Measurements from ENCODE around the gene CDH13.

DNA sequence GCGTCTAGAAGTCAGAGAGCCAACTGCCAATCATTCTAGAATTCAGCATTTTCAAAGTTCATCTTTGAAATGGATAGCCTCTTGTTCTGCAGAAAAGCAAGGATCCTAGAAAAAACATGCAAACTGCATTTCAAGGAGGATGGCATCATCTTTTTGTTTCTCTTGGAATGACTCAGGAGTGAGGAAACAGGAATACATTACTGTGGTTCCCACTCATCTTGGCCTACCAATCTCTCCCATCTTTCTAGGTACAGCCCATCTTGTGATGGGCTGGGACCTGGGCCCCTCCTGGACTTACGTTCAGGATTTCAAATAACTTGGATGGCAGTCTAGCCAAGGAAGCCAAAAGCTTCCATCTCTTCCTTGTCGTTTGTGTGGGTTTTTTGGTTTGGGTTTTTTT, 363.4 kb downstream of the CDH13 start:
- TF ChIP-seq CTCF (conservative IDR thresholded peaks at IDR 0.05; ENCODE audit: low read depth, low read length) (no peak), EZH2 (IDR thresholded peaks at IDR 0.05; ENCODE audit: borderline replicate concordance, low read depth, low read length, poor library complexity, severe bottlenecking) (no peak)

Measured in A673 (cell line).